ENCODE results near the gene MORC4.

MORC4 gene

DNA sequence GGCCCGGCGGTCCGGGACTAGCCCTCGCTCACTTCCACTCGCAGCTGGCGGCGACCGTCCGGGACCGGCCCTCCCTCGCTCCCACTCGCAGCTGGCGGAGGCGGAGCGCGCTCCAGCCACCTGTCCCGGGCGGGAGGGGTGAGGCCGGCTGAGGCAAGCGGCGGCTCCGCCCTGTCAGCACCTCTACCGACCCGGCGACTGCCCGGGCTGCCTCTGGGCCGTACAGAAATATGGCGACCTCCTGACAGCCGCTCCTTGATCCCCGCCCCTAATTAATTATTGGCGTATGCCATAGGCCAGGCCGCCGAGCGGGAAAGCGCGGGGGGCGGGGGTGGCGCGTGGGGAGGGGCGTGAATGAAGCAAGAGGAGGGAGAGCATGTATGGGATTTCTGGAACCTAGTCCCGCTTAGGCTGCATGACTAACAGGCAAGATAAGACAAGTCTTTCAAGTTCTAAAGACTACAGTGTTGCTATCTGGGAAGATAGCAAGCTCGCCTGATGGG, at the start of gene MORC4:
Gene MORC4, minus strand, starts transcription at position 200 of the 503 bp plus-strand sequence. CDS start 243 bp downstream, outside the sequence.
- Histone ChIP-seq H3K9me3 (ENCODE audit: control insufficient read depth, insufficient read depth, low read depth, low read length) (peaks cover 17% of the 10 kb centered on the region), H3K36me3 (ENCODE audit: control insufficient read depth, insufficient read depth, low read length) (no peaks in the 10 kb centered on the region), H3K4me1 (ENCODE audit: control insufficient read depth, insufficient read depth, low read length) (peaks cover 3% of the 10 kb centered on the region; the same call in 1 of the 2 replicates), H3K9ac (ENCODE audit: low read length) (peak within 1 kb of the TSS; percentile 20), H3K27ac (ENCODE audit: low read depth, low read length) (no peak within 1 kb of the TSS), H3K27me3 (ENCODE audit: control insufficient read depth, insufficient read depth, low read length) (peaks cover 24% of the 10 kb centered on the region), H3K4me3 (ENCODE audit: low read depth, low read length) (peak within 1 kb of the TSS; percentile 66)

DNA sequence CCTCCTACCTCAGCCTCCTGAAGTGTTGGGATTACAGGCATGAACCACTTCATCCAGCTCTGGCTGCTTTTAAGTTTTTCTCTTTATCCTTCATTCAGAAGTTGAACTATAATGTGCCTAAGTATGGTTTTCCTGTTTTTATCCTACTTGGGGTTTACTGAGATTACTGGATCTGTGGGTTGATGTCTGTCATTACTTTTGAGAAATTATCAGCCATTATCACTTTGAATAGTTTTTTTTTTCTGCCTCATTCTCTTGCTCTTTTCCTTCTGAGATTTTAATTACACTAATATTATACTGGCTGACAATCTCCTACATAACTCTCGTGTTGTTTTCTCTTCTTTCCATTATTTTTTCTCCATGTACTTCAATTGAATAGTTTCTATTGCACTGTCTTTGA, 47.6 kb upstream of the MORC4 start:
- no peaks in the 10 kb centered on the region for H3K4me1 ChIP-seq (ENCODE audit: control insufficient read depth, insufficient read depth, low read length)

DNA sequence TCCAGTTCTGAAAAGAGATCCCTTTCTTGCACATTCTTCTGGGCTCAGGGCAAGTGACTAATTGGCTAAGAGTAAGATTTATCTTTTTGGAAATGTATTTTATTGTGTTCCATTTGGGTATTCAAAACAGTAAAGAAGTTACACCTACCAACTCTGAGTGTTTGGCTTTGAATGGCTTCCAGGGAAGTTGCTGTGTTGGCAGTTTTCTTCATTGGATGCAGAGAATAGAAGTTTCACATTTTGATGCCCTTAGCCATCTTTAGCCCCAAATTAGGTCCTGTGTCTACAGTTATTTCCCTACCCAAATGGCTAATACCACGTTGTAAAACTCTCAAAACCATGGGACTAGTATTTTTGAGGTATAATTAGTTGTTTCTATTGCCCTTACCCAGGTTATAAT, 29.7 kb upstream of the MORC4 start:
- Histone ChIP-seq H3K27ac (ENCODE audit: low read depth, low read length) (no peak overlapping the region), H3K4me3 (ENCODE audit: low read depth, low read length) (no peak overlapping the region), H3K4me1 (ENCODE audit: control insufficient read depth, insufficient read depth, low read length) (no peaks in the 10 kb centered on the region), H3K9ac (ENCODE audit: low read length) (no peak overlapping the region), H3K36me3 (ENCODE audit: control insufficient read depth, insufficient read depth, low read length) (no peaks in the 10 kb centered on the region), H3K9me3 (ENCODE audit: control insufficient read depth, insufficient read depth, low read depth, low read length) (no peaks in the 10 kb centered on the region), H3K27me3 (ENCODE audit: control insufficient read depth, insufficient read depth, low read length) (no peaks in the 10 kb centered on the region; the same call in 1 of the 2 replicates)

More for the DNA sequence above, 47.6 kb upstream of the MORC4 start:
- H3K4me3 ChIP-seq (ENCODE audit: low read depth, low read length) = no peak overlapping the region
- H3K9me3 ChIP-seq (ENCODE audit: control insufficient read depth, insufficient read depth, low read depth, low read length) = peaks cover 5% of the 10 kb centered on the region; the same call in 1 of the 2 replicates
- H3K9ac ChIP-seq (ENCODE audit: low read length) = no peak overlapping the region
- no peak overlapping the region for H3K27ac ChIP-seq (ENCODE audit: low read depth, low read length)
- peaks cover 6% of the 10 kb centered on the region; the same call in 1 of the 2 replicates for H3K27me3 ChIP-seq (ENCODE audit: control insufficient read depth, insufficient read depth, low read length)
- H3K36me3 ChIP-seq (ENCODE audit: control insufficient read depth, insufficient read depth, low read length) = no peaks in the 10 kb centered on the region

DNA sequence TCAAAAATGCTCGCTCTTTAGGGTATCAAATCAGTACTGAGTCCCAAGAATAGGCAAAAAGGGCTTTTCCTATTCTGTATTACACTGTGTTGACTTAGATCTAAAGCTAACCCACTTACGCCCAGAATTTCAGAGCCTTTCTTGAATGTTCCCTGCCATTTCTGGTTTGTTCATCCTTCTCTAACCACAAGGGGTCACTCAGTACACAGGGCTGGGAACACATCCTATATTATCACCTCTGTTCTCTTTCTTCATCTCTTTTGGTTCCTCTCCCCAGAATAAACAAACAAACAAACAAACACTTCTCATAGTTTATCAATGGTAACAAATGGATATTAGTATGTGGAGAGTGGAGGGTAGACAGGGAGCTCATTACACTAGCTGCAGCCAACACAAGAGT, 25.5 kb upstream of the MORC4 start:
- H3K9ac ChIP-seq (ENCODE audit: low read length) = no peak overlapping the region
- H3K9me3 ChIP-seq (ENCODE audit: control insufficient read depth, insufficient read depth, low read depth, low read length) = no peaks in the 10 kb centered on the region
- H3K4me3 ChIP-seq (ENCODE audit: low read depth, low read length) = no peak overlapping the region
- H3K36me3 ChIP-seq (ENCODE audit: control insufficient read depth, insufficient read depth, low read length) = no peaks in the 10 kb centered on the region
- no peaks in the 10 kb centered on the region; the same call in 1 of the 2 replicates for H3K27me3 ChIP-seq (ENCODE audit: control insufficient read depth, insufficient read depth, low read length)
- H3K27ac ChIP-seq (ENCODE audit: low read depth, low read length) = no peak overlapping the region
- H3K4me1 ChIP-seq (ENCODE audit: control insufficient read depth, insufficient read depth, low read length) = no peaks in the 10 kb centered on the region

DNA sequence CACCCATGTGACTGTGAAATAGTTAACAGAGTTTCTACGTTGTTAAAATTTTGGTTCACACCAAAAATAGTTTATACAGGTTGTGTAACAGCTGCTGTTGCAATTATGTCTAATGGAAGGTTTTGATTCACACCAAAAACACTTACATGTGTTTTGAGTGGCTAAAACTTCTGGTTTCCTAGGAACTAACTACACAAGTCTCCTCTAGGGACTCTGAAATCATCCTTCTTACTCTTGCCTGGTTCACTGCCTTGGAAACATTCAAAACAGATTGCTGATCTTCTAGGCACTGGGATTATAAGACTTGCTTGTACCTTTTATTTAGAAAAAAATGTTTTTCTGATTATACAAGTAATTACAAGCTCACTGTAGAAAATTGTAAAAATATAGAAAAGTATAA, 14.9 kb upstream of the MORC4 start:
- Histone ChIP-seq H3K9me3 (ENCODE audit: control insufficient read depth, insufficient read depth, low read depth, low read length) (no peaks in the 10 kb centered on the region), H3K4me1 (ENCODE audit: control insufficient read depth, insufficient read depth, low read length) (no peaks in the 10 kb centered on the region), H3K36me3 (ENCODE audit: control insufficient read depth, insufficient read depth, low read length) (no peaks in the 10 kb centered on the region), H3K4me3 (ENCODE audit: low read depth, low read length) (no peak overlapping the region), H3K9ac (ENCODE audit: low read length) (no peak overlapping the region), H3K27ac (ENCODE audit: low read depth, low read length) (no peak overlapping the region), H3K27me3 (ENCODE audit: control insufficient read depth, insufficient read depth, low read length) (peaks cover 10% of the 10 kb centered on the region; the same call in 1 of the 2 replicates)

DNA sequence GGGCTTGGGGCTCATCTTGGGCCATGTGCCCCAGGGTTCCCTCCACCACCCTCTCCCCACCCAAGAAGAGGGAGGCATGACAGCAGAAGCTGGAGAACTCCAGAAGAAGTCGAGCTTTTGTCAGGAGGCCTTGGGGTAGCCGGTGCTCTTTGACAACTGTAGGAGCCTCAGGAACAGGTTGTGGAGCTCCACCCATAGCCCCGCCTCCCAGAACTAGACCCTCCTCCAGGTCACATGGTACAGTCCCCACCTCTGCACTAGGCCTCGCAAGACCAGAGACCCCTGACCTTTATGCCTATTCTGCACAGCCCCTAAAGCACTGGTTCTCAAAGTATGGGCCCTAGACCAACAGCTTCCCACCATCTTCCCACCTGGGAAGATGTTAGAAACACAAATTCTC, 8.0 kb upstream of the MORC4 start:
- H3K36me3 ChIP-seq (ENCODE audit: control insufficient read depth, insufficient read depth, low read length) = no peaks in the 10 kb centered on the region
- H3K27me3 ChIP-seq (ENCODE audit: control insufficient read depth, insufficient read depth, low read length) = peaks cover 12% of the 10 kb centered on the region; the same call in 1 of the 2 replicates
- H3K27ac ChIP-seq (ENCODE audit: low read depth, low read length) = no peak overlapping the region
- no peaks in the 10 kb centered on the region for H3K9me3 ChIP-seq (ENCODE audit: control insufficient read depth, insufficient read depth, low read depth, low read length)
- H3K9ac ChIP-seq (ENCODE audit: low read length) = no peak overlapping the region
- H3K4me3 ChIP-seq (ENCODE audit: low read depth, low read length) = no peak overlapping the region
- H3K4me1 ChIP-seq (ENCODE audit: control insufficient read depth, insufficient read depth, low read length) = no peaks in the 10 kb centered on the region

DNA sequence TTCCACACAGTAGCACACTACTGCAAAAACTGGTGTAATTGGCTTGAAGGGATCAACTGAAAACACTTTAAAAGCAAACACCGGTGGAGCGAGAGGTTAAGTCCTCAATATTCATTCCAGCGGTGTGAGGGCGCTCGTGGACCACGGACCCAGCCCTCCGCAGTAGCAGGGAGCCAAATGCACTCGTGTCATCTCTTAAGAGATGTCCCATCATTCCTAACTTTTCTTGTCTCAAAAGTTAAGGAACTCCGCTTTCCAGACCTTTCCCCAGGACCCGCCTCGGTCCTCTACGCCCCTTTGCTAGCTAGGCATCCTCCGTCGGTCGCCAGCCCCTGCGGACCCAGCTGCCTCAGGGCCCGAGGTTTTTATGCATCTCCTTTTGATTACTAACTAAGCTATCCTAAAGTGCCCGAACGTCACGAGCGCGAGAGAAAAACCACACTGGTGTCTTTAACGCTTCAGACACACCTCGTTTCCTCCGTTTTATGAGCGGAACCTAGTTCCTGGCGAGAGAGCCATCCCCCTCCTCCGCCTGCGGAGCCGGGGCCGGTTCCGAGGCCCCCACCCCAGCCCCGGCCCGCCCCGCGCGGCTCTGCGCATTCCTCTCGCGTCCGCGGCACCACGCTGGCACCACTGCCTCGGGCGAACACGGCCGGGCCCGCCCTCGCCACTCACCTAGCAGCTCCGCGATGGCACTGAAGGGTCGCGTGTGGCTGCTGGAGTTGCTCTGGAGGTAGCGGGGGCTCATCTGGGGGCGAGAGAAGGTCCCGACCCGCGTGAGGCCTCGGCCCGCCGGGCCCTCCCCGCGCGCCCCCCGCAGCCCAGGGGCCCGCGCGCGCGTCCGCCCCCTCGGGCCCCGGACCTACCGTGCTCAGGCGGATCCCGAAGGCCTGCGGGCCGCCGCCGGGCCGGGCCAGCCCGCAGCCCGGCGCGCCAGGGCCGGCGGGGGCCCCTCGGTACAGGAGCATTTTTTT, 723 bp downstream of the MORC4 start:
- Histone ChIP-seq H3K9me3 (ENCODE audit: control insufficient read depth, insufficient read depth, low read depth, low read length) (peaks cover 18% of the 10 kb centered on the region), H3K36me3 (ENCODE audit: control insufficient read depth, insufficient read depth, low read length) (no peaks in the 10 kb centered on the region), H3K9ac (ENCODE audit: low read length) (peak overlapping the region; percentile 20), H3K4me3 (ENCODE audit: low read depth, low read length) (peak overlapping the region; percentile 66), H3K27me3 (ENCODE audit: control insufficient read depth, insufficient read depth, low read length) (peaks cover 20% of the 10 kb centered on the region), H3K4me1 (ENCODE audit: control insufficient read depth, insufficient read depth, low read length) (peaks cover 3% of the 10 kb centered on the region; the same call in 1 of the 2 replicates), H3K27ac (ENCODE audit: low read depth, low read length) (no peak overlapping the region)

DNA sequence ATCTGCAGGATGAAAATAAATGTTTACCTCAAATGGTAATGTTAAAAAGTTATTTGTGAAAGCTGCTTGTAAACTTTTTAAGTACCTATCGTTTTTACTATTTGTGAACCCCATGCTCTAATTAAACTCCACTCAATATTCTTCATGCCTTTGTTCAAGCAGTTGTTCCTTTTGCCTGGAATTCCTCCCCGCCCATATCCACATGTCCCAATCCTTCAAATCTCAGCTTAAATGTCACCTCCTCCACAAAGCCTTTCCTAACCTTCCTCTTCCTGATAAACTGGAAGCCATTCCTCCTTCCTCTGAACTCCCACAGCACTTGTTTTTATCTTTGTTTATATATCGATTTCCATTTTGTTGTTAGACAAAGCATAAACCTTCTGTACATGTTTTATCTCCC, 2.4 kb downstream of the MORC4 start:
- Histone ChIP-seq H3K27me3 (ENCODE audit: control insufficient read depth, insufficient read depth, low read length) (peaks cover 20% of the 10 kb centered on the region), H3K36me3 (ENCODE audit: control insufficient read depth, insufficient read depth, low read length) (0 out of 2 replicates have a peak, but pooled peaks cover 2% of the 10 kb centered on the region), H3K4me3 (ENCODE audit: low read depth, low read length) (no peak overlapping the region), H3K4me1 (ENCODE audit: control insufficient read depth, insufficient read depth, low read length) (peaks cover 3% of the 10 kb centered on the region; the same call in 1 of the 2 replicates), H3K27ac (ENCODE audit: low read depth, low read length) (no peak overlapping the region), H3K9ac (ENCODE audit: low read length) (no peak overlapping the region), H3K9me3 (ENCODE audit: control insufficient read depth, insufficient read depth, low read depth, low read length) (peaks cover 18% of the 10 kb centered on the region)

DNA sequence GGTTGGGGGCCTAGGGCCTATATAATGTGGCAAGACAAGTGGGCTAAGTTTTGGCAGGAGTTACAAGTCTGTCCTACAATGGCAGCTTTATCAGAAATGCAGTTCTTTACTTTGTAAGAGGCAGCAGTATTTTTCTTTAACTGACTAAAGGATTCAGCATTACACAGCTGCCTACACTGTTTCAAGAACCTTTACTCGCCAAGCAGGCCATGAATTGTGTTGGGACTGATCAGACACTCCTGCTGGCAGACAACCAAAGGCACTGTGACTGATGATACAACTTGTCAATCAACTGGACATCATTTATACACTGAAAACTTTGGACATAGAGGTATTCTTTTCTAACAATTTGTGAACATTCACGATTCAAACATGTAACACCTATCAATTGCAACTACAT, 4.3 kb downstream of the MORC4 start:
- Histone ChIP-seq H3K9ac (ENCODE audit: low read length) (no peak overlapping the region), H3K27ac (ENCODE audit: low read depth, low read length) (no peak overlapping the region), H3K27me3 (ENCODE audit: control insufficient read depth, insufficient read depth, low read length) (peaks cover 20% of the 10 kb centered on the region), H3K4me1 (ENCODE audit: control insufficient read depth, insufficient read depth, low read length) (peaks cover 3% of the 10 kb centered on the region; the same call in 1 of the 2 replicates), H3K4me3 (ENCODE audit: low read depth, low read length) (no peak overlapping the region), H3K36me3 (ENCODE audit: control insufficient read depth, insufficient read depth, low read length) (peaks cover 4% of the 10 kb centered on the region; the same call in 1 of the 2 replicates), H3K9me3 (ENCODE audit: control insufficient read depth, insufficient read depth, low read depth, low read length) (peaks cover 18% of the 10 kb centered on the region)

DNA sequence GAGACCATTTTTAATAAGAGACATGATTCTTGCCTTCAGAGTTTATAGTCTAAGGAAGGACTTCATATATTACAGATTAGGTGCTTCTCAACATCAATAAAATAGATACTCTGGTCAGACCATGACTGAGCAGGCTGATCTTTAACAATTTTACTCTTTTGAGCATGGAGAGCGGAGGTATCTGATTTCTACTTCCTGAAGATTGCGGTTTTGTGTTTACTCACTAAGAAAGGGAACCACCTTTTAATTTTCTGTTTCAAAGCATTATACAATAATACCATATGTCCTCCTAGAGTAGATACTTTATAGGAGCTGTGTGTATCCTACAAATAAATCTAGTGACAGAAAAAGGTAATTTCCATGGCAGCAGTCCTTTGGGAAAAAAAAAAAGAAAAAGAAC, 12.5 kb downstream of the MORC4 start:
- H3K27ac ChIP-seq (ENCODE audit: low read depth, low read length) = no peak overlapping the region
- H3K4me3 ChIP-seq (ENCODE audit: low read depth, low read length) = no peak overlapping the region
- no peak overlapping the region for H3K9ac ChIP-seq (ENCODE audit: low read length)
- H3K27me3 ChIP-seq (ENCODE audit: control insufficient read depth, insufficient read depth, low read length) = no peaks in the 10 kb centered on the region; the same call in 1 of the 2 replicates
- H3K4me1 ChIP-seq (ENCODE audit: control insufficient read depth, insufficient read depth, low read length) = no peaks in the 10 kb centered on the region
- no peaks in the 10 kb centered on the region for H3K9me3 ChIP-seq (ENCODE audit: control insufficient read depth, insufficient read depth, low read depth, low read length)
- H3K36me3 ChIP-seq (ENCODE audit: control insufficient read depth, insufficient read depth, low read length) = peaks cover 2% of the 10 kb centered on the region; the same call in 1 of the 2 replicates

Measured in HUES6 (cell line).